OCI-M2 (cell line): ENCODE results near the gene KCNQ4.

ENCODE experiments used
- DNase-seq: peaks from one replicate; lab custom pipeline; 2025; ENCODE audit not compliant: unreplicated experiment; lab: John Stamatoyannopoulos, UW

The KCNQ4 gene

DNA sequence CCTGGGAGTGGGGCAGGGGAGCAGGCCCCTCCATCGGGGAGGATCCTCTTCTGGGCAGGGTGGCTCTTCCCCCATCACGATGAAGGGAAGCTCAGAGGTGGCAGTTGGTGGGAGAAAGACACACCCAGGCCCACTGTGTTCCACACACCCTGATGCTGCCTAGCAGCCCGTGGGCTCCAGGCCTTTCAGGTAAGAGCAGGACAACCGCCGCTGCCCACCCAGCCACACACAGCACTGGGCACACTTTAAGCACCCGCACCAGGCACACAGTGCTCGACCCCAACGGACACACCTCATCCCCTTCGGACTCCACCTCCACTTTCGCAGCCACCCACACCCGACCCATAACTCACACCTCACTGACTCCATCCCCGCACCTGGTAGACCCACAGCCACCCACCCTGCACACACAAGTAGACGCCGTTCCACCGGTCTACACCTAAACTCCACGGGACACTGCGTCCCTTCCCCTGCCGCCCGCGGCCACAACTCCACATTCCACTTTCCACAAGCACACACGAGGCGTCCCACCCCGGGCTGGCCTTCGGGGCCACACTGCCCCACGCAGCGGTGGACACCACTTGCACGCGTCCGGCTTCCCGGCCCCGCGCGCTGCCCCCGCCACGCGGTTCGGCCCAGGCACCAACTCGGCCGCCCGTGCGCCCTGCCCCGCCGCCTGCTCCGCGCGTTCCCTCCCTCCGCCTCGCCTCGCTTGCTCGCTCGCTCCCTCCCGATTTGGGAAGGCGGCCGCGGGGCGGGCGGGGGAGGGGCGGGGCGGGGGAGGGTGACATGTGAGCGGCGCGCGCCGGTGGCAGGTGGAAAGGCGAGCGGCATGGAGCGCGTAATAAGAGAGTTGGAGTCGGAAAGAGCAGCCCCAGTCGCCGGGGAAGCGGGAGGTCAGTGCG is at the start of gene KCNQ4:
Gene KCNQ4, plus strand, starts transcription at position 787 of the 905 bp plus-strand sequence. CDS start 307 bp downstream, outside the sequence.
- no peak for DNase-seq

DNA sequence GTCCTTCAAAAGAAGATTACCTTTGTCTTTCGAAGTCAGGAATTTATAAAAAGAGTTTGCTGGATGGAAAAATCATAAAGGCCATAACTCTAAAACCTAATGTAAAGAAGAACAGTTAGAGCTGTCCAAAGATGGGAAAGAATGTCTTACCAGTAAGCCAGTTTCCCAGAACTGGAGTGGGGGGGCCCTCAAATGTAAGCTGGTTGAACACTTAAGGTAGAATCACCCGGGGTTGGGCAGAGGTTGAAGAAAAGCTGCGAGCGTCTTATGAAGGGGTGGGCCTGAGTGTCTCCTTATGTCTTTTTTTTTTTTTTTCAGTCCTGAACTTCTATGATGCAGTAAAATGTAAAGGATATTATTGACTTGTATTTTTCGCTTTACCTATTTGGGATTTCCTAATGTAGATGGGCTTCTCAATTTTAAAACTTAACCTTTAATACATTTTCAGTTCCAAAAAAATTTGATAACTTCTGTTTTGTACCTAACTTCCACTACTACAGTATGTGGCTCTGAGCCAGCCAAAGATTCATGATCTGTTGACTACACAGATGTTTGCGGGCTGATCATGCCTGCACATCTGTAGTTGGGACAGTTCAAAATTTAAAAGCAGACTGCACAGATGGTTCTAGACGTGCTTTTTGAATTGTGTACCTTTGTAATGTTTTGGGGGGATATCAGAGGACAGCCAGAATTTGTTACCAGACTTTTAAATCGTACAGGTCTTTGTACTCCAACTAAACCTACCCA is 48.5 kb upstream of the KCNQ4 start:
- no peak for DNase-seq

GRCh38 chr1:40736085-40736531 is 47.5 kb upstream of the KCNQ4 start:
- no peak for DNase-seq

- no peak for DNase-seq
Measured at GRCh38 chr1:40738831-40739230, 44.8 kb upstream of the KCNQ4 start.

- no peak for DNase-seq
Measured at GRCh38 chr1:40739455-40740008, 44.1 kb upstream of the KCNQ4 start.

DNA sequence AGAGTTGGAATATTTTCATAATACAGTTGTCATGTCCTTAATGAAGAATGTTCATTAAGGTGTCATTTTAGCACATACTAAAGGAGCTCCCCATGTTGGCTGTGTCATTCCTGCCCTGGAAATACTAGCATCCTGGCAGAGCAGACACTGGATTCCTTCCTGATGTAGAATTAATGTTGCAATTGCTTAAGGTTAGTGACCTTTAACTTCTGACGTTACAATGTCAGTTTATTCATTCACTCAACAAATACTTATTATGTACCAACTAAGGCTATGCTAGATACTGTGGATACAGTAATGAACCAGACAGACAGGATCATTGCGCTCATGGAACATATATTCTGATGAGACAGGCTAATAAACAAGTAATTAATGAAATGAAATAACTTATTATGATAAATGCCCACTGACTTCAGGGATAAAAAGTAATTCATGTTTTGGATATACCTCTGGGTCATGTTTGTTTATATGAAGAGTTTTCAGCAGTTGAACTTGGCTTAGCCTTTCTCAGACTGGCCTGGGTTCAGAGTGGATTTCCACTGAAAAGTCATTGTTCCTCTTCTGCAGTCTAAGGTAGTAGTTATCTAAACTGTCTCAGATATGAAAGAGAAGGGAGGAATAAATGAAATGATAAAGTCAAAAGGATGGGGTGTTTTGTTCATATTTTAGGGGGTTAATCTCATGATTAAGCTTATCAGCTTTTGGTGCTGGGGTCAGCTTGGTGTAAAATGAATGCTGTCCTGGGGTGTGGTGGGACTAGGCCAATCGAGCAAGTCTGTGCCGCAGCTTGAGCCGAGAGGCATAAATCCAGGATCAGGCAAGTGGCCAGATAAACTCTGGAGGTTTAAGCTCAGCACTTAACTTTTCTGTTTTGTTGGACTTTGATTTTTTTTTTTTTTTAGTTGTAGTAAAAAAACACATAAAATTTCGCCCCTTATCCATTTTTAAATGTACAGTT is 43.3 kb upstream of the KCNQ4 start:
- DNase-seq = no peak

- DNase-seq = no peak
Measured at GRCh38 chr1:40740997-40741736, 42.4 kb upstream of the KCNQ4 start.

DNA sequence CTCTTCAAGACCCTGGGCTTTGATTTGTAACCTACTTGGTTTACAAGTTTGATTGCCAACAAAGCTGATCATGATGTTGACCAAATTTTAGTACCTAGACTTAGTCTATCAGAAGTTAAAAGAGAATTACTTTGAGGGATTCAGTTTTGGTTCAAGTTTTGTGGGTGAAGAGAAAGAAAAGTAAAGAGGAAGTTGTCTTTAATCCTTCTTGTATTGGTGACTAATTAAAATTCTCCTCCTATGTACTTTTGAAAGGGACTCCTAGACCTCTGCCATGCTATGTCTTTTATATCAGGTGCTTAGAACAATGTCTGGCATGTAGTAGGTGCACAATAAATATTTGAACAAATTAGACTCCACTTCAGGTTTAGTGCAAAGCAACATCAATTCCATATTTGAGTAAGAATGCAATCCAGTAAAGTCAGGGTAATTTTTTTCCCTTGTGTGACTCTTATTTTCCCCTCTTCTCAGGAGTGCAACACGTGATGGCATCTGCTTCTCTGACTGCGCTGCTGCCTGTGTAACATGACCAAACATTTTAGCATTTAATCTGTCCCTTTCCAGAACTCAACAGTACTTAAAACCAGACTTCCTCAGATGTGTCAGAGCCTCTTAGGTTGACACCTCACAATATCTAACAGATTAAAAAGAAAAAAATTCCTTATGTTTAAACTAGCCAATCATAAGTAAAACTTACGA is 41.1 kb upstream of the KCNQ4 start:
- DNase-seq = no peak

- DNase-seq = no peak
Measured at GRCh38 chr1:40743452-40743851, 40.1 kb upstream of the KCNQ4 start.

DNA sequence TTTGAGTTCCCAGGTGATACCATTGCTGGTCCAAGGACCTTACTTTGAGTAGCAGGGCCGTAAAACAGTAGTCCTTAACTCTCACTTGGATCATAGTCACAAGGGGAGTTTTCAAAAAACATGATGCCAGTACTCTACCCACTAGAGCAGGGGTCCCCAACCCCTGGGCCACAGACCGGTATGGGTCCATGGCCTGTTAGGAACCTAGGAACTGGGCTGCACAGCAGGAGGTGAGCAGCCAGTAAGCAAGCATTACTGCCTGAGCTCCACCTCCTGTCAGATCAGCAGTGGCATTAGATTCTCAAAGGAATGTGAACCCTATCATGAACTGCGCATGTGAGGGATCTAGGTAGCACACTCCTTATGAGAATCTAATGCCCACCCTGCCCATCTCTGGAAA is 39.7 kb upstream of the KCNQ4 start:
- no peak for DNase-seq

GRCh38 chr1:40745176-40745575 is 38.4 kb upstream of the KCNQ4 start:
- DNase-seq = no peak

DNA sequence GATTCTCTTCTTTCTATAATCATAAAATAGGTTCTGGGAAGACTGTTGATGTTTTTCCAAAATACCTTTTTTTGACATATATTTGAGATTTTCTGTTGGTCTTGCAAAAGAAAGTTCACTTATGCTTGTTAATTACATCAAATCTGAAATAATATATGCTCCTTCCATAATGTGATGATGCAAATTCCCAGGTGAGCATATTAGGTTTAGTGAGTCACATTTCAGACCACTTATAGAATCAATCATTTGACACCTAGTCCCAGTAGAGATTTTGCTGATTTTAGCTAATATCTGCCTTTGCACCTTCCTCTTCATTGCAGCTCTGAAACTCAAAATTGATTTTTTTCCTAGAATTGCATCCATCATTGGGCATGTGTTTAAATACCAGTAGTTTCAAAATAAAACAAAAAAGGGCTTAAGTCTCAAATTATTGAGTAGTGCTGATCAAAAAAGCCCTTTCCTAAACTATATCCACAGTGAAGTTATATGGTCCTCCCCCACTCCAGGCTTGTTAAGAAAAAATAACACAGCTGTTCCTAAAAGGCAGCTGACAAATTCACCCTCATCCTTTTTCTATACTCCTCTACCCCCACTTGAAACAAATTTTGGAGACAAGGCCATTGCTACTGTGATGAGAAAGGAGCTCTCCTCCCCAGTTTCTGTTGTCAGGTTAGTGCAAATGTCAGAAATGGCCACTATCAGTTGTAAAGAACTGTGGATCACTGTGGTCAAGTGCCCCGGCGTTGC is 37.1 kb upstream of the KCNQ4 start:
- DNase-seq = no peak

- no peak for DNase-seq
Measured at GRCh38 chr1:40748841-40749718, 34.5 kb upstream of the KCNQ4 start.

DNA sequence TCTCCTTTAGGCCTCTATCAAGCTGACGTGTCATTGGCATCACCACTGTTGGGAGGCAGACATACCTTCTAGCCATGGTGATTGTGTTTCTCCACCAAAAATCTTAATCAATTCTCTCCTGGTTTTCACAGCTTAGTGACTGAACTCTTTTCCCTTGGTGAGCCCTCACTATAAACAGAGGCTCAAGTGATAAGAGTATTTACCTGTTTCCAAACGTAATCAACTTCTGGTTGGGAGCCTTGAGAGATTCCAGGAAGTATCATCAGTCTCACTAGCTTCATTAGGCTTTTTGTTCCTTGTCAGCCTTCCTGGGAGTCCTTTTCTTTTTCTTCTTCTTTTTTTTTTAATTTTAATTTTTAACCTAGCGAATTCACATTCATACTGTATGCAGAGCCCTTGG is 33.8 kb upstream of the KCNQ4 start:
- no peak for DNase-seq

- no peak for DNase-seq
Measured at GRCh38 chr1:40750451-40750908, 33.1 kb upstream of the KCNQ4 start.

DNA sequence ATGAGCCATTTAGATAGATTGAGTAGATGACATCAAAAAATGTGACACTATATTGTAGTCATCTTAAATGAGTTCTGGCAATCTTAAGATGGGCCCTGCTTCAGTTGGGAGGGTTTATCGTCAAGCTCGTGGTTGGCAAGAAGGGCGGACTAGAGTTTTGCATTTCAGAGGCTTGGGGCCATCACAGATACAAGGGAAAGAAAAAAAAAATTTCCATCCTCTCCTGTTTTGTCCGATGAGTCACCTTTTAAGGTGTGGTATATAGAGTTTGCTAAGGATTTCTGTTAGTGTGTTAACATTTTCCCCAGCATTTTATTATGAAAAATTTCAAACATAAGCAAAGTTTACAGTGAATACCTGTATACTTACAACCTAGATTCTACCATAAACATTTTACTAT is 31.8 kb upstream of the KCNQ4 start:
- DNase-seq = no peak

- no peak for DNase-seq
Measured at GRCh38 chr1:40753142-40753882, 30.3 kb upstream of the KCNQ4 start.
